Gastroesophageal sphincter (tissue), 3 donors: ENCODE measurements around the gene HSH2D.

Source experiments
- EP300 ChIP-seq: sonication (generic); formaldehyde crosslinking; IDR thresholded peaks from one replicate; pipeline ENCODE4 v1.6.1; 2017; ENCODE audit warnings: antibody characterized with exemption, mild to moderate bottlenecking
- POLR2AphosphoS5 ChIP-seq: sonication (generic); formaldehyde crosslinking; IDR thresholded peaks from one replicate; pipeline ENCODE4 v1.6.1; 2017; ENCODE audit warnings: antibody characterized with exemption
- TF ChIP-seq, protein P1 (sequence below), 4 experiments: fragments of 200-600 bp in 2 of 4; fragments of 450-650 bp in 2 of 4; sonication (generic) in 1 of 4; IDR thresholded peaks; one replicate each; pipeline ENCODE4 v1.5.1; 2017 to 2019; ENCODE audit warnings: antibody characterized with exemption in 4 of 4, mild to moderate bottlenecking in 2 of 4, moderate library complexity in 2 of 4

DNA sequence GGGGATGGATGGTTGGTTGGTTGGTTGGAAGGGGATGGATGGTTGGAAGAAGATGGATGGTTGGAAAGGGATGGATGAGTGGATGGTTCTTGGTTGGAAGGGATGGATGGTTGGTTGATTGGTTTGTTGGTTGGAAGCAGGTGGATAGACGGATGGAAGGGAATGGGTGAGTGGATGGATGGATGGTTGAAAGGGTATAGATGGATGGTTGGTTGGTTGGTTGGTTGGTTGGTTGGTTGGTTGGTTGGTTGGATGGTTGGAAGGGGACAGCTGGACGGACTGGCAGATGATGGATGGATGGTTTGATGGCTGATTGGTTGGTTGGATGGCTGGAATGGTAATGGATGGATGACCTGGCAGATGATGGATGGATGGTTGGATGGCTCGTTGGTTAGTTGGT is 11.8 kb upstream of the HSH2D start:
- TF ChIP-seq, protein P1, sequence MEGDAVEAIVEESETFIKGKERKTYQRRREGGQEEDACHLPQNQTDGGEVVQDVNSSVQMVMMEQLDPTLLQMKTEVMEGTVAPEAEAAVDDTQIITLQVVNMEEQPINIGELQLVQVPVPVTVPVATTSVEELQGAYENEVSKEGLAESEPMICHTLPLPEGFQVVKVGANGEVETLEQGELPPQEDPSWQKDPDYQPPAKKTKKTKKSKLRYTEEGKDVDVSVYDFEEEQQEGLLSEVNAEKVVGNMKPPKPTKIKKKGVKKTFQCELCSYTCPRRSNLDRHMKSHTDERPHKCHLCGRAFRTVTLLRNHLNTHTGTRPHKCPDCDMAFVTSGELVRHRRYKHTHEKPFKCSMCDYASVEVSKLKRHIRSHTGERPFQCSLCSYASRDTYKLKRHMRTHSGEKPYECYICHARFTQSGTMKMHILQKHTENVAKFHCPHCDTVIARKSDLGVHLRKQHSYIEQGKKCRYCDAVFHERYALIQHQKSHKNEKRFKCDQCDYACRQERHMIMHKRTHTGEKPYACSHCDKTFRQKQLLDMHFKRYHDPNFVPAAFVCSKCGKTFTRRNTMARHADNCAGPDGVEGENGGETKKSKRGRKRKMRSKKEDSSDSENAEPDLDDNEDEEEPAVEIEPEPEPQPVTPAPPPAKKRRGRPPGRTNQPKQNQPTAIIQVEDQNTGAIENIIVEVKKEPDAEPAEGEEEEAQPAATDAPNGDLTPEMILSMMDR (IDR thresholded peaks at IDR 0.05): no peak
- TF ChIP-seq POLR2AphosphoS5: no peak
- TF ChIP-seq EP300: no peak
